Right lobe of liver (tissue), 4 donors: ENCODE measurements around the gene MAML3.

Source experiments
- POLR2A ChIP-seq: fragments of 450-650 bp; IDR thresholded peaks from one replicate; pipeline ENCODE4 v1.6.1; 2017; ENCODE audit warnings: antibody characterized with exemption, mild to moderate bottlenecking
- TF ChIP-seq, protein P1 (sequence below), 4 donors: fragments of 200-600 bp in 3 of 4; fragments of 450-650 bp in 1 of 4; IDR thresholded peaks; one replicate each; pipeline versions ENCODE4 v1.5.1 to v1.8.0; 2016 to 2022; ENCODE audit warnings: antibody characterized with exemption in 4 of 4, mild to moderate bottlenecking in 2 of 4
- donor health status: DM: no; HTN: no; CAD: no.
- donor health status: DM: no; HTN: no; CAD: no.
- donor health status: DM: no; HTN: yes; CAD: no.

DNA sequence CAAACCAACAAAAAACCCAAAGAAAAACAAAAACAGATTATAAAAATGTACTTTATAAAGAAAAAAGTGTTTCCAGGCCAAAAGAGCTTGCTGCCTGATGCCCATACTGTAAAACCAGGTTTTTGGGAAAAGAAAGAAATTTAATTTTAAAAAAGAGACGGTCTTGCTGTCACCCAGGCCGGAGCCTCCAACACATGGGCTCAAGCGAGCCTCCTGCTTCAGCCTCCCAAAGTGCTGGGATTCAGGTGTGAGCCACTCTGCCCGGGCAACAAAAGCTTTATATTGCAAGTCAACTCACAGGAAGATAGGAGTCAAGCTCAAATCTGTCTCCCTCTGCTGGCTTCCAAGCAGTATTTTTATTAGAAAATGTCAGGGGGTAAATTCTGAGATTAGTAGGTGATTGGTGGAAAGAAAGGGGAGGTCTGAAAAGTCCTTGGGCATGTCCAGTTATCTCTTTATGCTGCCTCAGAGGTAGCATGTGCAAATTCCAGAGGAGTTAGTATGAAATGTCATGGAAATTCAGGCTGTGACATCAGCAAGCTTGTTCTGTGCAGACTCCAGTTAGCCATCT, 449.0 kb downstream of the MAML3 start:
- TF ChIP-seq, protein P1, sequence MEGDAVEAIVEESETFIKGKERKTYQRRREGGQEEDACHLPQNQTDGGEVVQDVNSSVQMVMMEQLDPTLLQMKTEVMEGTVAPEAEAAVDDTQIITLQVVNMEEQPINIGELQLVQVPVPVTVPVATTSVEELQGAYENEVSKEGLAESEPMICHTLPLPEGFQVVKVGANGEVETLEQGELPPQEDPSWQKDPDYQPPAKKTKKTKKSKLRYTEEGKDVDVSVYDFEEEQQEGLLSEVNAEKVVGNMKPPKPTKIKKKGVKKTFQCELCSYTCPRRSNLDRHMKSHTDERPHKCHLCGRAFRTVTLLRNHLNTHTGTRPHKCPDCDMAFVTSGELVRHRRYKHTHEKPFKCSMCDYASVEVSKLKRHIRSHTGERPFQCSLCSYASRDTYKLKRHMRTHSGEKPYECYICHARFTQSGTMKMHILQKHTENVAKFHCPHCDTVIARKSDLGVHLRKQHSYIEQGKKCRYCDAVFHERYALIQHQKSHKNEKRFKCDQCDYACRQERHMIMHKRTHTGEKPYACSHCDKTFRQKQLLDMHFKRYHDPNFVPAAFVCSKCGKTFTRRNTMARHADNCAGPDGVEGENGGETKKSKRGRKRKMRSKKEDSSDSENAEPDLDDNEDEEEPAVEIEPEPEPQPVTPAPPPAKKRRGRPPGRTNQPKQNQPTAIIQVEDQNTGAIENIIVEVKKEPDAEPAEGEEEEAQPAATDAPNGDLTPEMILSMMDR (IDR thresholded peaks at IDR 0.05), result peak; percentile 28 to 37 (median 32)
- no peak for TF ChIP-seq POLR2A
